DOHH2 (cell line): ENCODE measurements around the gene MAPK7.

Experiments
- H3F3A ChIP-seq: fragments of 200-600 bp; sonication (generic), shearing (Covaris generic); 2 replicates; pipeline ENCODE4 v1.6.0; 2016; ENCODE audit warnings: antibody characterized with exemption, mild to moderate bottlenecking; ENCODE audit not compliant: control insufficient read depth, insufficient read depth
- H3K27ac ChIP-seq: fragments of 200-600 bp; sonication (generic); 2 replicates; pipeline ENCODE4 v1.5.1; 2014; ENCODE audit warnings: low read depth, mild to moderate bottlenecking, low read length, moderate library complexity
- H3K27me3 ChIP-seq: fragments of 200-600 bp; sonication (generic); 2 replicates; pipeline ENCODE4 v1.6.1; 2014; ENCODE audit warnings: mild to moderate bottlenecking, low read length, mixed read lengths; ENCODE audit not compliant: control insufficient read depth
- H3K36me3 ChIP-seq: fragments of 200-600 bp; sonication (generic); 2 replicates; pipeline ENCODE4 v1.6.1; 2014; ENCODE audit warnings: mild to moderate bottlenecking, low read length, moderate library complexity, mixed read lengths; ENCODE audit not compliant: control insufficient read depth
- H3K4me1 ChIP-seq: fragments of 200-600 bp; sonication (generic); 2 replicates; pipeline ENCODE4 v1.6.1; 2014; ENCODE audit warnings: mild to moderate bottlenecking, low read length, mixed read lengths; ENCODE audit not compliant: control insufficient read depth
- H3K4me2 ChIP-seq: fragments of 200-600 bp; sonication (generic); 2 replicates; pipeline ENCODE4 v1.6.0; 2014; ENCODE audit warnings: mild to moderate bottlenecking, low read length, moderate library complexity
- H3K4me3 ChIP-seq: fragments of 200-600 bp; sonication (generic); 2 replicates; pipeline ENCODE4 v1.5.1; 2014; ENCODE audit warnings: mild to moderate bottlenecking, low read length, mixed read lengths
- H3K79me2 ChIP-seq: fragments of 200-600 bp; sonication (generic); 2 replicates; pipeline ENCODE4 v1.6.1; 2014; ENCODE audit warnings: mild to moderate bottlenecking, low read length, mixed read lengths; ENCODE audit not compliant: control insufficient read depth
- H3K9me2 ChIP-seq: fragments of 200-600 bp; sonication (generic); replicated peaks from 2 replicates; pipeline ENCODE4 v1.6.1; 2014; ENCODE audit warnings: mild to moderate bottlenecking, low read length, mixed read lengths; ENCODE audit not compliant: control insufficient read depth
- H3K9me3 ChIP-seq: fragments of 200-600 bp; sonication (generic); 2 replicates; pipeline ENCODE4 v1.6.1; 2014; ENCODE audit warnings: antibody characterized with exemption, low read length, mixed read lengths; ENCODE audit not compliant: control insufficient read depth, insufficient read depth
- H4K20me1 ChIP-seq: fragments of 200-600 bp; sonication (generic); 2 replicates; pipeline ENCODE4 v1.6.0; 2014; ENCODE audit warnings: low read depth, mild to moderate bottlenecking, antibody characterized with exemption, low read length, moderate library complexity; ENCODE audit not compliant: control insufficient read depth, insufficient read depth
- CTCF ChIP-seq: fragments of 200-600 bp; sonication (generic); IDR thresholded peaks from one replicate; pipeline ENCODE4 v1.5.1; 2014; ENCODE audit warnings: antibody characterized with exemption, mild to moderate bottlenecking, low read depth, low read length; ENCODE audit not compliant: poor library complexity, severe bottlenecking
- EZH2phosphoT487 ChIP-seq: fragments of 200-600 bp; sonication (generic); IDR thresholded peaks from 2 replicates; pipeline ENCODE4 v1.6.1; 2017; ENCODE audit warnings: borderline replicate concordance, mild to moderate bottlenecking, antibody characterized with exemption, low read length, moderate library complexity, mixed read lengths

The MAPK7 gene

GRCh38 chr17:19409509-19409908 is 31.2 kb downstream of the MAPK7 start:
- Histone ChIP-seq H3K79me2 (no peaks in the 10 kb centered on the region), H4K20me1 (no peaks in the 10 kb centered on the region), H3K4me3 (no peak overlapping the region), H3K4me2 (no peak overlapping the region), H3F3A (no peaks in the 10 kb centered on the region), H3K36me3 (no peaks in the 10 kb centered on the region), H3K4me1 (no peaks in the 10 kb centered on the region), H3K9me2 (no peaks in the 10 kb centered on the region), H3K27ac (no peak overlapping the region), H3K27me3 (no peaks in the 10 kb centered on the region), H3K9me3 (no peaks in the 10 kb centered on the region)
- TF ChIP-seq EZH2phosphoT487 = no peak
- no peak for TF ChIP-seq CTCF

- Histone ChIP-seq H3K9me3 (no peaks in the 10 kb centered on the region), H3K9me2 (no peaks in the 10 kb centered on the region), H4K20me1 (no peaks in the 10 kb centered on the region), H3K79me2 (no peaks in the 10 kb centered on the region), H3K4me3 (no peak overlapping the region), H3F3A (no peaks in the 10 kb centered on the region), H3K36me3 (no peaks in the 10 kb centered on the region), H3K27me3 (no peaks in the 10 kb centered on the region), H3K4me2 (no peak overlapping the region), H3K27ac (no peak overlapping the region), H3K4me1 (no peaks in the 10 kb centered on the region)
- TF ChIP-seq CTCF = no peak
- TF ChIP-seq EZH2phosphoT487 = no peak
Observed at GRCh38 chr17:19410091-19410490, 31.8 kb downstream of the MAPK7 start.

GRCh38 chr17:19410875-19411620 is 32.8 kb downstream of the MAPK7 start, which contains the start of gene RNF112:
RNF112 (plus strand) TSS chr17:19411232; CDS start chr17:19411409, 177 bp downstream.
- Histone ChIP-seq H3K9me2 (no peaks in the 10 kb centered on the region), H3K27me3 (no peaks in the 10 kb centered on the region), H3K79me2 (no peaks in the 10 kb centered on the region), H4K20me1 (no peaks in the 10 kb centered on the region), H3K4me1 (no peaks in the 10 kb centered on the region), H3F3A (no peaks in the 10 kb centered on the region), H3K4me3 (no peak within 1 kb of the TSS), H3K4me2 (no peak within 1 kb of the TSS), H3K27ac (no peak within 1 kb of the TSS), H3K9me3 (no peaks in the 10 kb centered on the region), H3K36me3 (no peaks in the 10 kb centered on the region)
- TF ChIP-seq EZH2phosphoT487 = no peak
- TF ChIP-seq CTCF = no peak
